Stimulated activated naive CD8-positive, alpha-beta T cell treated with anti-CD3 and anti-CD28 coated beads, Interleukin-15, Interleukin-2, amounts not matched to agents 100 ng/mL and 50 ng/mL, for 24 hours (primary cell): ENCODE results near the gene ACBD6.

ENCODE experiments used
- H3K27ac Mint-ChIP-seq: one replicate; pipeline ENCODE4 v1.8.0; 2021; ENCODE audit warnings: mild to moderate bottlenecking, mixed read lengths
- H3K27me3 Mint-ChIP-seq: one replicate; pipeline ENCODE4 v1.8.0; 2021; ENCODE audit warnings: mixed read lengths
- H3K36me3 Mint-ChIP-seq: one replicate; pipeline ENCODE4 v1.8.0; 2021; ENCODE audit warnings: low read depth, mixed read lengths
- H3K4me1 Mint-ChIP-seq: one replicate; pipeline ENCODE4 v1.8.0; 2021; ENCODE audit warnings: low read depth, mixed read lengths
- H3K4me3 Mint-ChIP-seq: one replicate; pipeline ENCODE4 v1.8.0; 2021; ENCODE audit warnings: mild to moderate bottlenecking, mixed read lengths
- H3K9me3 Mint-ChIP-seq: one replicate; pipeline ENCODE4 v1.8.0; 2021; ENCODE audit warnings: mixed read lengths

ACBD6 gene

DNA sequence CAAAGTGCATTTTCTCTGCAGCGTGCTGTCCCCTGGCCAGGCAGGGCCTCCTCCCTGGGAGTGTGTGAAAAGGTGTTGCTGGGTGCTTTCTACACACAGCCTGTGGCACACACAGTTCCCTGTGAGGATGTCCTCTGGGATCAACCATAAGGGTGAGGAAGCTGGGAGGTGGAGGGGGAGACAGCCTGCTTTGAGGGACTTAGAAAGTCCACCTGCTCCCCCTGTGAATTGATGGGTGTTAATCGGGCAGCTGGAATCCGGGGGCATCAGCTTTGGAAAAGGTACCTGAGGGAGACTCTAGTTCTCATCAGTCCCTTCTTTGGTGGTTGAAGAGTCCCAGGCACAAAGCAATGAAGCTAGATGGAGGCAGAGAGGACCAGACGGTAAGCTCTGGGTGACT, 236.5 kb downstream of the ACBD6 start:
- H3K27ac Mint-ChIP-seq: no peak overlapping the region
- H3K9me3 Mint-ChIP-seq: no peaks in the 10 kb centered on the region
- H3K4me3 Mint-ChIP-seq: no peak overlapping the region
- H3K36me3 Mint-ChIP-seq: no peaks in the 10 kb centered on the region
- no peaks in the 10 kb centered on the region for H3K4me1 Mint-ChIP-seq
- no peaks in the 10 kb centered on the region for H3K27me3 Mint-ChIP-seq

DNA sequence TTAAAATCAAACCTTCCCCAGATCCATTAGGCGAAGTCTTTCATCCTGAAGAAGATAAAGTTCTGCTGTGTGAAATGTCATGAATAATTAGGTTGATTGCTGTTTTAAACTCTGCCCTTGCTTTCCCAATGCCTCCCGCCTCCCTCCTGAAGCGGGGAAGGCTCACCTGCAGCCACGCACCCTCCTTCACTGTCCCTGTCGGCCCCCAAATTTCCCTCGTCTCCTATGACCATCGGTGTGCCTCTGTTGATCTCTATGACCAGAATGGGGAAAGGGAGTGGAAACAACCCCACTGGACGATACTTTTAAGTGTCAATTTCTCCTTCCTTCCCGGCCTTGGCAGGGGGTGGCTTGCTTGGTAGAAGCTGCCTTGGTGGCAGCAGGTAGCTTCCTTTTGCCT, 237.2 kb downstream of the ACBD6 start:
- no peak overlapping the region for H3K4me3 Mint-ChIP-seq
- H3K27me3 Mint-ChIP-seq: no peaks in the 10 kb centered on the region
- no peaks in the 10 kb centered on the region for H3K36me3 Mint-ChIP-seq
- no peaks in the 10 kb centered on the region for H3K4me1 Mint-ChIP-seq
- no peaks in the 10 kb centered on the region for H3K9me3 Mint-ChIP-seq
- no peak overlapping the region for H3K27ac Mint-ChIP-seq

DNA sequence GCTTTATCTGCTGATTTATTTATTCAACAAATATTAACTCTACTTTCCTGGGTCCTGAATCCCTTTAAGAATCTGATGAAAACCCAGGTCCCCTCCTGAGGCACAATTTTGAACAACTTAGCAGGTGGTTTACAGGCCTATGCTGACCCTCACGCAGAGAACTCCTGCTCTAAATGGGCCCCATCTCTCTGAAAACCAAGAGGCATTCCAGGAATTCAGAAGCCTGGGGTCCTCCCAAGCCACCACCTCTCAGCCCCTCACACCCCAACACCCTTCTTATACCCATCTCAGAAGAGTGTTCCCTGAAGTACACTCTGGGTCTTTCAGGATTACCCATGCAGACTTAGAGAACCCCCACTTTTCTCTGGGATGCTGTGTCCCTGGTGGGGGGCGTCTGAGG, 237.8 kb downstream of the ACBD6 start:
- Mint-ChIP-seq H3K36me3 (no peaks in the 10 kb centered on the region), H3K4me3 (no peak overlapping the region), H3K27me3 (no peaks in the 10 kb centered on the region), H3K4me1 (no peaks in the 10 kb centered on the region), H3K9me3 (no peaks in the 10 kb centered on the region), H3K27ac (no peak overlapping the region)

DNA sequence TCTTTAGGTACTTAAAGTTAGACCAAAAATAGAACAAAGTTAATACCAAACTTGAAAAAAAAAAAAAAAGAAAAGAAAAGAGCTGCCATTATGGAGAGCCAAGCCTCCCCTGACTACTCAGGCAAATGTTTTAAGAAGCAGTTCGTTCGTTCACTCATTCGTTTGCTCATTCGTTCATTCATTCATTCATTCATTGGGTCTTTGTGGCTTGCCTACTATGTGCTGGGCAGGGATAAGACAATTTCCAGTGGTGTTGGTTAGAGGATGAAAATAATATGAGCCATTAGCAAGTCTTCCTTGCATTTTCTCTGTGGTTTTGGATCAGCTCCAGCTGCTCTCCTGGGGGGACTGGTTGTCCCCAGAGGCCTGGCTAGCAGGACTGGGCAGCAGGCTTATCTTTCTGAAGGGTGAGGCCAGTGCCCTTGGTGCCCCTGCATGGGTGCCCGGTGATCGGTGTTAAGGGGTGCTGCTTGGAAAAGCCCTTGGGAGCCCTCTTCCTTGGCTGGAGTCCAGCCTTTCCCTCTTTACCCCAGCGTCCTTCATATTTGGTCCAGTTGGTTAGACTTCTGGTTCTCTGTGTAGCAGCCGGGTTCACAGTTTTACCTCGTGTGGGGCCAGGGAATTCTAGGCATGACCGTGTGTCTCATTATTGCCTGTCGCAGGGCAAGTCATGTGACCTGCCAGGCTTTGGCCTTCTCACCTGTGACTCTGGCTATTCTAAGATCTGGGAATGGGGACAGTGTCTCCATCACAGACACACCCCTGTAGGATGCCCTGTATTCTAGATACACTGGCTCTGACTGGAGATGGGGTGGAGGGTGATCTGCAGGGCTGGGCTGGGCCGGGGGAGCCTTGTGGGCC, 239.5 kb downstream of the ACBD6 start:
- peaks cover 3% of the 10 kb centered on the region for H3K27me3 Mint-ChIP-seq
- H3K9me3 Mint-ChIP-seq: no peaks in the 10 kb centered on the region
- H3K4me1 Mint-ChIP-seq: no peaks in the 10 kb centered on the region
- no peak overlapping the region for H3K4me3 Mint-ChIP-seq
- no peak overlapping the region for H3K27ac Mint-ChIP-seq
- H3K36me3 Mint-ChIP-seq: no peaks in the 10 kb centered on the region

DNA sequence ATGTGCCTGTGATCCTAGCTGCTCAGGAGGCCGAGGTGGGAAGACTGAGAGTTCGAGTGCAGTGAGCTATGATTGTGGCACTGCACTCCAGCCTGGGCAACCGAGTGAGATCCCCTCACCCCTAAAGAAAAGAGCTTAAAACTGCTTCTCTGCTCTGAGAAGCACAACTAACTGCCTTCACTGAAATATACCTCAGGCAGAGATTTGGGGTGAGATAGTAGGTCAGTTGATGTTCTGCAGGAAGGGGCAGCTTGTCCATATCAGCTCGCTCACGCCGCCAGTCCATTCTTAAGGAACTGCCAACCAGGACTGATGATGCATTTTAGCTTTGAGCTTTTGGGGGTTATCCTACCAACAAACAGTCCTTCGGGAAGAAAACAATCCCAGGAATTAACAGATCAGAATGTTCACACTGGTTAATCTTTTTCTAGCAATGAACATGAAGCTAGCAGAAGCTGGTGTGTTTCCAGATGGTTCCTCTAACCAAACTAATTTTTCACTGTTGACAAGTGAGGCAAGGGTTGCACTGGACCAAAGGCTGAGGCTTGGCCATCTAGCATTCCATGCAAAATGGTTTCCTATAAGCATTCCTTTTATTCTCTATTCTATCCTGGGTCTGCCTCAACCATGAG, 240.7 kb downstream of the ACBD6 start:
- no peaks in the 10 kb centered on the region for H3K4me1 Mint-ChIP-seq
- H3K27ac Mint-ChIP-seq: no peak overlapping the region
- H3K36me3 Mint-ChIP-seq: no peaks in the 10 kb centered on the region
- no peak overlapping the region for H3K4me3 Mint-ChIP-seq
- no peaks in the 10 kb centered on the region for H3K9me3 Mint-ChIP-seq
- H3K27me3 Mint-ChIP-seq: peaks cover 13% of the 10 kb centered on the region

DNA sequence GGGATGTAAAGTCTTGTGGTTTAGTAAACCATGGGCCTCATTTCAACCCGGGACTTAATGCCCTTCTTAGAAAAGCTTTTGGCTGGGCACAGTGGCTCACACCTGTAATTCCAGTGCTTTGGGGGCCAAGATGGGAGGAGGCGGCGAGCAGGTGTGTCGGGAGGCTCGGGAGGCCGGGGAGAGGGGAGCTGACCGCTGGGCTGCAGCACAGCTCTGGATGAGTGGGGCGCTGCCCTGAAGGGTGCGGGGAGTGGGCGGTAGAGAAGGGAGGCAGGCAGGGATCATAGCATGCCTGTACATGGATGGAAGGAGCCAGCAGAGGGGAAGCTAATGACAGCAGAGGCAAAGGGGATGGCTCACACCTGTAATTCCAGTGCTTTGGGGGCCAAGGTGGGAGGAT, 241.3 kb downstream of the ACBD6 start:
- no peaks in the 10 kb centered on the region for H3K36me3 Mint-ChIP-seq
- H3K4me1 Mint-ChIP-seq: no peaks in the 10 kb centered on the region
- no peaks in the 10 kb centered on the region for H3K9me3 Mint-ChIP-seq
- no peak overlapping the region for H3K4me3 Mint-ChIP-seq
- peaks cover 18% of the 10 kb centered on the region for H3K27me3 Mint-ChIP-seq
- H3K27ac Mint-ChIP-seq: no peak overlapping the region

DNA sequence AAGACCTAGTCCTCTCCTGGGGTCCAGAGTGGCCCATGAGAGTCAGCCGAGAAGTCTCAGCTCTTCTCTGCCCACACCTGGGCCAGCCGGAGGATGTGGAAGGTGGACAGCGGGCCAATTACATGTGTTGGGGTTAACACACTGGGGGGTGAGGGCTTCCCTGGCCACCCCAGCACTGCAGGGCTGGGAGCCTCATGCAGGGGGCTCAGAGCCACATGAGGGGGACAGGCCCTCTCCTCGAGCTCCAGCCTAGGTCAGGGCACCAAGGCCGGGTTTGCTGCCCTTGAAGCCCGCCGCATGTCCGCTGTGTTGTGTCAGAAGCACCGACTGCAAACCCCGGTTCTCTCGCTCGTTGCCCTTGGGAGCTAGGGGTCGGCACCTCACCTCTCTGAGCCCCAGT, 241.8 kb downstream of the ACBD6 start:
- Mint-ChIP-seq H3K9me3 (no peaks in the 10 kb centered on the region), H3K27me3 (peaks cover 21% of the 10 kb centered on the region), H3K4me1 (no peaks in the 10 kb centered on the region), H3K36me3 (no peaks in the 10 kb centered on the region), H3K4me3 (no peak overlapping the region), H3K27ac (no peak overlapping the region)

DNA sequence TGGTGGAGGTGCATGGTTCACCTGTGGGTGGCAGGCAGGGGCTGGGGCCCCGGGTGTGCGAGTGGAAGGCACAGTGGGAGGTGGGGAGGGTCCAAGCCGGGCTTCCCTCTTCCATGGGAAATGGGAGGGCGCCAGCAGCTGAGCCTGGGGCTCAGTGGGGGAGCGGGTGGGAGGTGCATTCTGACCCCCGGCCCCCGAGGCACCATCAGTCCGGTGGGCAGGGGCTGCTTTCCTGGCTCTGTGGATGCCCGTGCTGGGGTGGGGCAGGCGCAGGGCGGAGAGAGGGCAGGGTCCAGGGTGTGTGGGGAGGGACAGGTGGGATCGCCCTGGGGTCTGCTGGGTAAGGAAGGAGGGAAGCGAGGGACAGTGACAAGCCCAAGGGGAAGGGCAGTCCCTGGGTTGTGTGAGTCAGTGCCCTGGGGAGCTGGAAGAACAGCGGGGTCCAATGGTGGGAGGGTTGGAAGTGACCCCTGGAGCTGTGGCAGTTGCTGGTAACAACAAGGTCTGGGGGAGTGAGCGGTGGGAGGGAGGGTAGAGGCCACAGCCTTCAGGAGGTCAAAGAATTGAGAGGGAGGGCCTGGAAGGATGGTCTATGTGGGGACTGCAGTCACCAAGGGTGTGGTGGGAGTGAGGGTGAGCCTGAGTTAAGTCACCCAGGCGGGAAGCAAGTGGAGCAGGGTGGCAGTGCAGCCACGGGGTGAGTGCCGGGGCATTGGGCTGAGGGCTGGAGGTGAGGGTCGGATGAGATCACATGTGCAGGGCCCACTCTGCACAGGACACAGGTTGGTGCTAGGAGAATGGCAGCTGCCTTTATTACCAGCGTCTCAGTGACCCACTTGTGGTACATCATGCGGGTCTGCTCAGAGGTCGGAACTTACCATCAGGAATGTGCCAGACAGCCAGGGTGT, 242.7 kb downstream of the ACBD6 start:
- no peaks in the 10 kb centered on the region for H3K36me3 Mint-ChIP-seq
- H3K4me3 Mint-ChIP-seq: no peak overlapping the region
- no peaks in the 10 kb centered on the region for H3K9me3 Mint-ChIP-seq
- H3K27ac Mint-ChIP-seq: no peak overlapping the region
- no peaks in the 10 kb centered on the region for H3K4me1 Mint-ChIP-seq
- peaks cover 23% of the 10 kb centered on the region for H3K27me3 Mint-ChIP-seq

DNA sequence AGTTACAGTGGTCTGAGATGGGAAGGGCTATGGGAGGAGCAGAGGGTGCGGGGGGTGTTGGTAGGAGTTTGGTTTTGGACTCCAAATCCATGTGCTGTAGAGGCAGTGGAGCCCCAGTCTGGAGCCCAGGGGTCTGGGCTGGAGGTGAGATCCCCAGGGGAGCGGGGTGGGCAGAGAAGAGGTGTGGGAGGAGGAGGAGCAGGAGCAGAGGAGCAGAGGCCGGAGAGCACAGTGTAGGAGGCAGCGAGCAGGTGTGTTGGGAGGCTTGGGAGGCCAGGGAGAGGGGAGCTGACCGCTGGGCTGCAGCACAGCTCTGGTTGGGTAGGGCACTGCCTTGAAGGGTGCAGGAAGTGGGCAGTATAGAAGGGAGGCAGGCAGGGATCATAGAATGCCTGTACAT, 243.4 kb downstream of the ACBD6 start:
- peaks cover 23% of the 10 kb centered on the region for H3K27me3 Mint-ChIP-seq
- no peak overlapping the region for H3K4me3 Mint-ChIP-seq
- no peaks in the 10 kb centered on the region for H3K36me3 Mint-ChIP-seq
- H3K9me3 Mint-ChIP-seq: no peaks in the 10 kb centered on the region
- no peaks in the 10 kb centered on the region for H3K4me1 Mint-ChIP-seq
- no peak overlapping the region for H3K27ac Mint-ChIP-seq

DNA sequence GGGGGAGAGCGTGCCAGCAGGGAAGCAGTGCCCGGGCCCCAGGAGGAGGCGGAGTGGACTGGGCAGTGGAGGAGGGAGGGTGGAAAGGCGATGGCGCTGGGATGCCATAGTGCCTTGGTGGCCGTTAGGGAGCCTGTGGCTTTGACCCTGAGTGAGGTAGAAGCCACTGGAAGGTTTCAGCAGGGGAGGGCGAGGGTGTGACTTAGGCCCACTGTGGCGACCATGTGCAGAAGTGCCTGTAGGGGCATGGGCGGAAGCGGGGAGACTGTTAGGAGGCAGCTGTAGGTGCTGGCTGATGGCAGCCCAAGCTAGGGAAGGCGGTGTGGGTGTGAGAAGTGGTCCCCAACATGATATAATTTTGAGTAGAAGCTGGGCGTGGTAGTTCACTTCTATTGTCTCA, 244.1 kb downstream of the ACBD6 start:
- Mint-ChIP-seq H3K27me3 (peaks cover 28% of the 10 kb centered on the region), H3K27ac (no peak overlapping the region), H3K4me1 (no peaks in the 10 kb centered on the region), H3K4me3 (no peak overlapping the region), H3K36me3 (no peaks in the 10 kb centered on the region), H3K9me3 (no peaks in the 10 kb centered on the region)

DNA sequence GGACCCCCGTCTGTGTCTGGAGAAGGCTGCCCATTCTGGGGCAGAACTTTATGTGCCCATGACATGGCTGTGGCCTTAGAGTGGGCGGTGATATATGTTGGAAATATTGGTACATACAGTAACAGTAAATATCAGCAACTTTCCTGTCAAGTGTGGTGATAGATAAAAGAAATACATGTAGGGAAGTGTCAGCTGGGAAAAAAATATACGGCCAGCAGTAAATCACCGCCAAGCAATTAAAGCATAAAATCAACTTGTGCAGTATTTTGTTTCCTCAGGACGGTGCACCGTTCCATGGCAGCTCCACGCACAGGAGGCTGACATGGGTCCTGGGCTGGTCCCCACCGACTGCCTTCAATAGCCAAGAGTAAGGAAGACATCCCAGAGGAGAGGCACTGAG, 244.9 kb downstream of the ACBD6 start:
- Mint-ChIP-seq H3K4me1 (no peaks in the 10 kb centered on the region), H3K27ac (no peak overlapping the region), H3K4me3 (no peak overlapping the region), H3K36me3 (no peaks in the 10 kb centered on the region), H3K9me3 (no peaks in the 10 kb centered on the region), H3K27me3 (peaks cover 33% of the 10 kb centered on the region)

DNA sequence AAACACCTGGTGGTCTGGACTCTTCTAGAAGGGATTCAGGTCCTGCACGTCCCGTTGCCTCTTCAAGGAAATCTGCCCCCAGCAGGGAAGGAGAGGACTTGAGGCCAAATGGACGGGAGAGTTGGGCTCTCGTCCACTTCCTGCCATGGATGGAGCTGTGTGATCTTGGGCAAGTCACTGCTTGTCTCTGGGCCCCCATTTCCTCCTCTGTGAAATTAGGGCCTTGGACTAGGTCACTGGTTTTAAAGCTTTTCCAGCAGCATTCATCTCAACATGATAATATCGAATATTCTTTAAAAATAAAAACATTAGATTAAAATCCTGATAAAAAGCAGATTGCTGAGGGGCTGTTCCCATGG, 245.4 kb downstream of the ACBD6 start:
- Mint-ChIP-seq H3K9me3 (no peaks in the 10 kb centered on the region), H3K27ac (no peak overlapping the region), H3K27me3 (peaks cover 35% of the 10 kb centered on the region), H3K4me3 (no peak overlapping the region), H3K4me1 (no peaks in the 10 kb centered on the region), H3K36me3 (no peaks in the 10 kb centered on the region)

DNA sequence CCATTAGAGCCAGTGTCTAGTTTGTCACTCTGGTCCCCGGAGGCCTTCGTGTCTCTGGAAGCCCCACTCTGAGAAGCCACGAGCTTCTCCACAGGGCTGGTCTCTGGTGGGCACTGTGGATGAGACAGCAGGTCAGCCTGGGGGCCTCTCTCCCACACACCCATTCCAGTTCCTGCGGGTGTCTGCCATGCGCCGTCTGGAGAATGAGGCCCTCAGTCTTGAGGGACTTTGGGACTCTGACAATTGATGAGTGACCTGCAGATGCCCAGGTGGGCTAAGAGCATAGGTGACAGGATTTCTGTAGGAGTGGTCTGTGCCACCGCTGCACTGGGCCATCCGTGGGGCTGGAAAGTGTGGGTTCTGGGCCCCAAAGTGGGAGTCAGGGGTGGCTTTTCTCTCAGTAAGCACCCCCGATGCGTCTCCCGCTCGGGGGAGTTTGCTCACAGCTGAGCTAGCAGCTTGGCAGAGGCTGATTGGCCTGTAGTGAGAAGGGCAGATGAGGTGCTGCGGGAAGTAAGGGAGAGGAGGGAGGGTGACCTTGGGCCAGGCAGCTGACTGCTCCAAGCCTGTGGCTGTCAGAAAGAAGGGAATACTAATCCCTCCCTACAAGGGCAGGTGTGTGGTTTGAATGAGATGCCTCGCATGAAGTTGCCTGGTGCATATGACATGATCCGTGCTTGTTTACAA, 245.9 kb downstream of the ACBD6 start:
- H3K36me3 Mint-ChIP-seq: no peaks in the 10 kb centered on the region
- H3K27ac Mint-ChIP-seq: no peak overlapping the region
- H3K4me1 Mint-ChIP-seq: no peaks in the 10 kb centered on the region
- no peaks in the 10 kb centered on the region for H3K9me3 Mint-ChIP-seq
- peaks cover 40% of the 10 kb centered on the region for H3K27me3 Mint-ChIP-seq
- H3K4me3 Mint-ChIP-seq: no peak overlapping the region

DNA sequence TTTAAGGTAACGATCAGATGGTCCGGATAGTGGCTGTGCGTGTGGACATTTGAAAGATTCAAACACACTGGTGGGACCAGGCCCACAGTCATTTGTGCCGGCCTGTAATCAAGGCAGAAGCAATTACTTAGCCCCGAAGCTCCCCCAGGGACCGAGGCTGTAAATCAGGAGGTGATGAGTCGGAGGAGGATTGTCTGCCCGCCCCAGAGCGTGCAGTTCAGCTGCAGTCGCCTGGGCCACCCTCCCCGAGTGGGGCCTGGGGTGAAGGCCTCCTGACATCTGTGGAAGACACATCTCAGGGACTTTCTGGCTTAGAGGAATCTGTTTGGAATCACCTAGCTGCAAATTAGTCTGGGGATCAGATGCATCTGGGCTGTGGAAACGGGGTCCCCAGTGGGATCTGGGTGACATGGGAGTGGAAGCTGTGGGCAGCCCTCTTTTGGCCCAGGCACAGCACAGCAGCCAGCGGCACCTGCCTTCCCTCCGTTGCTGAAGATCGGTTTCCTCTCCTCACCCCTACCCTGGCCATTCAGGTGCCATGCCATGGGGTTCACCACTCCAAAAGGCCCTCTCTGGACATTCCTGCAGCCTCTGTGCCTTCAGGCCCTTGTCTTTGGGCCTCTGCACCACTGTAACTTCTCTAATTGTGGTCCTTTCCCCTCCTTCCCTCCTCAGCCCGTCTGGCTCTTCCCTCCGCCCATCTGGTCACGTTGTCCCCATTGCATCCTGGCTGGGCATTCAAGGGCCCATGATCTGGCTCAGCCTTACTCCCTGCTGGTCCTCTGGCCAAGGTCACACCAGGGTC, 246.6 kb downstream of the ACBD6 start:
- Mint-ChIP-seq H3K27me3 (peaks cover 44% of the 10 kb centered on the region), H3K27ac (no peak overlapping the region), H3K4me3 (no peak overlapping the region), H3K4me1 (no peaks in the 10 kb centered on the region), H3K9me3 (no peaks in the 10 kb centered on the region), H3K36me3 (no peaks in the 10 kb centered on the region)
